GM12875 (cell line): ENCODE data around the gene MIA2.
"Not testable (repeated sequence)": the region's sequence is repeated elsewhere in the genome, so short reads cannot be mapped to it uniquely, and the experiment has no call there.

Experiments
- H3K4me3 ChIP-seq: one replicate; pipeline ENCODE4 v1.5.1; 2011; ENCODE audit warnings: low read depth, low read length, control low read depth
- TF ChIP-seq, protein P1 (sequence below): IDR thresholded peaks from 2 replicates; pipeline ENCODE4 v1.5.1; 2011; ENCODE audit warnings: low read depth, mild to moderate bottlenecking, control low read depth, inconsistent platforms, low read length, moderate library complexity, borderline replicate concordance; ENCODE audit not compliant: insufficient read depth

Gene MIA2

DNA sequence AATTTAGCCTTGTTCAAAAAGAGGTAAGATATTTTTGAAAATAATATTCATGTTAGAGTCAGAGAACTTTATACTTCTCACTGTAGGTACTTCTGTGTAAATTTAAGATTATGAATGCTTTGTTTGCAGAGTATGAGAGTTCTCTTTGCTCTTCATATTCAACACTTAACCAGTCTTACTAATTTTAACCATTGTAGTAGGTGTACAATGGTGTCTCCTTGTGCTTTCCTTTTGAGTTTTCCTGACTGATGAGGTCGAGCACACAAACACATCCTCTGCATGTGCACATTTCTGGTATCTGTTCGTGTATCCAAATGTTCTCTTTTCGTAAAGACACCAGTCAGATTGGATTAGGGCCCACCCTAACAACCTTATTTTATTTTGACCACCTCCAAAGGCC, 45.8 kb downstream of the MIA2 start:
- H3K4me3 ChIP-seq = no peak overlapping the region
- TF ChIP-seq, protein P1, sequence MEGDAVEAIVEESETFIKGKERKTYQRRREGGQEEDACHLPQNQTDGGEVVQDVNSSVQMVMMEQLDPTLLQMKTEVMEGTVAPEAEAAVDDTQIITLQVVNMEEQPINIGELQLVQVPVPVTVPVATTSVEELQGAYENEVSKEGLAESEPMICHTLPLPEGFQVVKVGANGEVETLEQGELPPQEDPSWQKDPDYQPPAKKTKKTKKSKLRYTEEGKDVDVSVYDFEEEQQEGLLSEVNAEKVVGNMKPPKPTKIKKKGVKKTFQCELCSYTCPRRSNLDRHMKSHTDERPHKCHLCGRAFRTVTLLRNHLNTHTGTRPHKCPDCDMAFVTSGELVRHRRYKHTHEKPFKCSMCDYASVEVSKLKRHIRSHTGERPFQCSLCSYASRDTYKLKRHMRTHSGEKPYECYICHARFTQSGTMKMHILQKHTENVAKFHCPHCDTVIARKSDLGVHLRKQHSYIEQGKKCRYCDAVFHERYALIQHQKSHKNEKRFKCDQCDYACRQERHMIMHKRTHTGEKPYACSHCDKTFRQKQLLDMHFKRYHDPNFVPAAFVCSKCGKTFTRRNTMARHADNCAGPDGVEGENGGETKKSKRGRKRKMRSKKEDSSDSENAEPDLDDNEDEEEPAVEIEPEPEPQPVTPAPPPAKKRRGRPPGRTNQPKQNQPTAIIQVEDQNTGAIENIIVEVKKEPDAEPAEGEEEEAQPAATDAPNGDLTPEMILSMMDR = no peak

DNA sequence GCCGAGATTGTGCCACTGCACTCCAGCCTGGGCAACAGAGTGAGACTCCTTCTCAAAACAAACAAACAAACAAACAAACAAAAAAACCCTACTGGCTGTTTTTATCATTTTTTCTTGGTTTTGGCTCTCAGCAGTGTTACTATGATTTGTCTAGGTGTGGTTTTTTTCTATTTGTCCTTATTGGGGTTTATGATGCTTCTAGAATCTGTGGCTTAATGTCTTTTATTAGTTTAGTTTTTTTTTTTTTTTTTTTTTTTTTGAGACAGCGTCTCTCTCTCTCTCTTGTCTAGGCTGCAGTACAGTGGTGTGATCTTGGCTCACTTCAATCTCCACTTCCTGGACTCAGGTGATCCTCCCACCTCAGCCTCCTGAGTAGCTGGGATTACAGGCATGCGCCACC, 47.0 kb downstream of the MIA2 start:
- not testable (repeated sequence) for H3K4me3 ChIP-seq

DNA sequence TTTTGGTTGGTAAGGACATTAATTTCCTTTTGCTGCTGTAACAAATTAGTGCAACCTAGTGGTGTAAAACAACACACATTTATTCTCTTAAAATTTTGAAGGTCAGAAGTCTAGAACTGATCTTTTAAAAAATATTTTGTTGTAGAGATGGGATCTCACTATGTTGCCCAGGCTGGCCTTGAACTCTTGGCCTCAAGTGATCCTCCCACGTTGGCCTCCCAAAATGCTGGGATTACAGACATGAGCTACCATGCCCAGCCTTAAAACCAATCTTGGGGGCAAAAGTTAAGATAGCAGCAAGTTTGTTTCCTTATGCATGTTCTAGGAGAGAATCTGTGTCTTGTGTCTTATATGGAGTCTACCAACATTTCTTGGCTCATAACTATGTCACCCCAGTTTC, 55.8 kb downstream of the MIA2 start:
- TF ChIP-seq, protein P1 = no peak
- no peak overlapping the region for H3K4me3 ChIP-seq

DNA sequence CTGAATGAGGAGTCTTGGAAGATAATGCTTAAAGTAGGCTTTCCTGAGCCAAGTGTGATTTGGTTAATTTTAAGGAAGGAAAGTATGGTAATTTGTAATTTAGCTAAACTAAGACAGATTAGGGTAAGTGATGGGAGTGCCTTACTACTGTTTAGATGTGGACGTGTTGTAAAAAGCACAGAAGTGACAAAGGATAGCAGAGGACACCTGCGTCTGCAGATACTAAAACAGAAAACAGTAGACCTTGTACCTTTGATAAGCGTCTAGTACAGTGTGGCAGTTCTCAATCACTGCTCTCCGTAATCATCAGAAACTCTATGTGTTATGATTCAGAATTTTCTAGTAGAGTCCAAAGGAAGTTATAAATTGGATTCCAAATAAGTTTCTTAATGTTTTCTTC, 58.0 kb downstream of the MIA2 start:
- no peak overlapping the region for H3K4me3 ChIP-seq
- TF ChIP-seq, protein P1 = no peak

DNA sequence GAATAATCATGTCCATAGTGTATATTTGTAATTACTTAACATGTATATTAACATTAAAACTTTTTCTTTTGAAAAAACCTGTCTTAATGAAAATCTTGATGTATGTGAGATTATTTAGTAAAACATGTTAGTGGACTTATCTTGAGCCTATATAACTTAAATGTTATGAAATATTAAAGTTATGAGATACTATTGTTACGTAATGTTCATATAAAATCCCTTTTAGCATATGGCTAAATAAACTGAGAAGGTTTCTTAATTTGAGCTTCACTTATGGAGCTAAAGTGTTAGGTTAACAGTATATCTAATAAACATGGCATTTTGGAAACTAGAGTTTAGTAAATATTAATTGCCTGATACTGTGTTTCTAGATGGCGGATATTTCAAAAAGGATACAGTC, 59.9 kb downstream of the MIA2 start:
- TF ChIP-seq, protein P1 = no peak
- no peak overlapping the region for H3K4me3 ChIP-seq

DNA sequence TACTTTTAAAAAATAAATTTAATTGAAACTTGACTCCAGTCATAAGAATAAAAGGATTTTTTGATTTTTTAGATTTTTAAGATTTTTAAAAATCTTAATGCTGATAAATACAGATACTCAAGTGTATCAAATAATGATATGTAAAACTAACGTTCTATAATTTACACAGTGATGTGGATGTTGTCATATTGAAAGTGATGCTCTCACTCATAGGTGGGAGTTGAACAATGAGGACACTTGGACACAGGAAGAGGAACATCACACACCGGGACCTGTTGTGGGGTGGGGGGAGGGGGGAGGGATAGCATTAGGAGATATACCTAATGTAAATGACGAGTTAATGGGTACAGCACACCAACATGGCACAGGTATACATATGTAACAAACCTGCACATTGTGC, 66.7 kb downstream of the MIA2 start:
- H3K4me3 ChIP-seq = not testable (repeated sequence)

DNA sequence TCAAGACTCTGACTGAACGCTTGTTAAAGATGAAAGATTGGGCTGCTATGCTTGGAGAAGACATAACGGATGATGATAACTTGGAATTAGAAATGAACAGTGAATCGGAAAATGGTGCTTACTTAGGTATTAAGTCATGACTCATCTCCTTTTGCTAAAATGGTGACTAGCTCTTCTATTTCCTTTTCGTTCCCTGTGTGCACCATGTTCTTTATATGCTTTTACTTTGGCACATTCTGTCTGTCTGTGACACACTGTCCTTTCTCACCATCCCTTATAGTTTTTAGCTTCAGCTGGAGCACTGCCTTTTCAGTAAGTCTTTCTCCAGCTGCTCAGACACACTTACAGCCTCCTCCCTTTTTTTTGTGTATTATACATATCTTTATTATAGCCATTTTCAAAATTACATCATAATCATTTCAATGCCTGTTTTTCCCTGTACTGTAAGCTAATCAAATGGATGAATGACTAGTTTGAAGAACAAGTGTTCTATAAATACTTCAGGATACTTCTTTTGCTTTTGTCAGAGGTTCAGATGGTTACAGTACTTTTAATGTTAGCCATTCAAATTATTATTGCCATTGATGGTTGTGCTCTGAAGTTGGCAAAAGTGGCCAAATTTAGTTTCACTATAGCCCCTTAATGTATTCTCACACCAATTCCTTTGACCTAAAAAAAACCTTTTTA, 68.6 kb downstream of the MIA2 start:
- TF ChIP-seq, protein P1 = no peak
- H3K4me3 ChIP-seq = no peak overlapping the region

DNA sequence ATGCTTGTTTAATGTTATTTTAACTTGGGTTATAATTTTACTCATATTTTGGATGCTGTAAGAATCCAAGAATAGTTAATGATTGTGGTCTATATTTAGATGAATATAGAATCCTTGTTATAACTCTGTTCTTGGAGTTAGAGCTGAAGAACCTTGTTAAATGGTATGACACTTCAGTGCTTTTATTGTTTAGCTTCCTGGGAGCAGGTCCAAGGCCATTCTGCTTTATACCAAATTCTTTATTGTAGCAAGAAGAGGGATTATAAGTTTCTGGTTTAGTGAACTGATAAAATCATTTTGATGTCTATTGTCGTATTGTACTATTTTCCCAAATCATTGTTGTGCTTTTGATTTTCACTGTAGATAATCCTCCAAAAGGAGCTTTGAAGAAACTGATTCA, 69.4 kb downstream of the MIA2 start:
- TF ChIP-seq, protein P1 = no peak
- no peak overlapping the region for H3K4me3 ChIP-seq
